Gastroesophageal sphincter (tissue), 3 donors: ENCODE measurements around the gene MRPS10.

Experiments used
- POLR2A ChIP-seq, 2 donors: fragments of 450-650 bp; IDR thresholded peaks; one replicate each; pipeline ENCODE4 v1.6.1; 2017; ENCODE audit warnings: antibody characterized with exemption in 2 of 2, mild to moderate bottlenecking in 2 of 2, moderate library complexity in 1 of 2
- POLR2AphosphoS5 ChIP-seq: sonication (generic); formaldehyde crosslinking; IDR thresholded peaks from one replicate; pipeline ENCODE4 v1.6.1; 2017; ENCODE audit warnings: antibody characterized with exemption
- TF ChIP-seq, protein P1 (sequence below), 4 experiments: fragments of 200-600 bp in 2 of 4; fragments of 450-650 bp in 2 of 4; sonication (generic) in 1 of 4; IDR thresholded peaks; one replicate each; pipeline ENCODE4 v1.5.1; 2017 to 2019; ENCODE audit warnings: antibody characterized with exemption in 4 of 4, mild to moderate bottlenecking in 2 of 4, moderate library complexity in 2 of 4

DNA sequence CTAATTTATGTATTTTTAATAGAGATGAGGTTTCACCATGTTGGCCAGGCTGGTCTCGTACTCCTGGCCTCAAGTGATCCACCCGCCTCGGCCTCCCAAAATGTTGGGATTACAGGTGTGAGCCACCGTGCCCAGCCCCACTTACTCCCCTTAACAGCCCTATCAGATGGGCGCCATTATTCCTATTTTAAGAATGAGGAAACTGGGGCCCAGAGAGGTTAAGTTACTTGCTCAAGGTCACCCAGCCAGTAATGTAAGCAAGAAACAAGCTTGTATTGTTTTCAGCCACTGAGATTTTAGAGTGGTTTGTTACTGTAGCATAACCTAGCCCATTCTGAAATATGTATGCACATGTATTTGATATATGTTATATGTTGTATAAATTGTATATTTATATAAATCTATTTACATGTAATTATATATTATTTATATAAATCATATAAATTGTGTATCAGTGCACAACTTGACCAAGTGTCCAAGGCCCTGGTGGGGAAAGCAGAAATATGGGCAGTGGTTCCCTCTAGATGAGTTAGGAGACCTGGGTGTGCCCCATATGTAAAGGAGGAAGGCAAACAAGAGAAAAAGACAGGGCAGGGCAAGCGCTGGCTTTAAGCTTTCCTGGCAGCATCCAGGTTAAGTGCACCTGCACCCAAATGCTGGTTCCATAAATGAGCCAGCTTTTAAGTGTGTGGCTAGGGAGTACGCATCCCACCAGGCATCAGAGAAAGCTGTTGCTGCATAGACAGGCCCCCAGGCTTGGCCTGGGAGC lies 45.7 kb downstream of the MRPS10 start:
- TF ChIP-seq POLR2A (IDR thresholded peaks at IDR 0.05) (no peak), POLR2AphosphoS5 (no peak)
- TF ChIP-seq, protein P1, sequence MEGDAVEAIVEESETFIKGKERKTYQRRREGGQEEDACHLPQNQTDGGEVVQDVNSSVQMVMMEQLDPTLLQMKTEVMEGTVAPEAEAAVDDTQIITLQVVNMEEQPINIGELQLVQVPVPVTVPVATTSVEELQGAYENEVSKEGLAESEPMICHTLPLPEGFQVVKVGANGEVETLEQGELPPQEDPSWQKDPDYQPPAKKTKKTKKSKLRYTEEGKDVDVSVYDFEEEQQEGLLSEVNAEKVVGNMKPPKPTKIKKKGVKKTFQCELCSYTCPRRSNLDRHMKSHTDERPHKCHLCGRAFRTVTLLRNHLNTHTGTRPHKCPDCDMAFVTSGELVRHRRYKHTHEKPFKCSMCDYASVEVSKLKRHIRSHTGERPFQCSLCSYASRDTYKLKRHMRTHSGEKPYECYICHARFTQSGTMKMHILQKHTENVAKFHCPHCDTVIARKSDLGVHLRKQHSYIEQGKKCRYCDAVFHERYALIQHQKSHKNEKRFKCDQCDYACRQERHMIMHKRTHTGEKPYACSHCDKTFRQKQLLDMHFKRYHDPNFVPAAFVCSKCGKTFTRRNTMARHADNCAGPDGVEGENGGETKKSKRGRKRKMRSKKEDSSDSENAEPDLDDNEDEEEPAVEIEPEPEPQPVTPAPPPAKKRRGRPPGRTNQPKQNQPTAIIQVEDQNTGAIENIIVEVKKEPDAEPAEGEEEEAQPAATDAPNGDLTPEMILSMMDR (IDR thresholded peaks at IDR 0.05): no peak
